GM18511 (cell line): ENCODE data around the gene SPAG9.

ENCODE experiments used
- ATAC-seq: cut with Tn5 transposase; IDR thresholded peaks from one replicate; pipeline ENCODE4 v1.9.1; 2021; ENCODE audit warnings: mild to moderate bottlenecking, moderate library complexity; ENCODE audit not compliant: unreplicated experiment

The SPAG9 gene

DNA sequence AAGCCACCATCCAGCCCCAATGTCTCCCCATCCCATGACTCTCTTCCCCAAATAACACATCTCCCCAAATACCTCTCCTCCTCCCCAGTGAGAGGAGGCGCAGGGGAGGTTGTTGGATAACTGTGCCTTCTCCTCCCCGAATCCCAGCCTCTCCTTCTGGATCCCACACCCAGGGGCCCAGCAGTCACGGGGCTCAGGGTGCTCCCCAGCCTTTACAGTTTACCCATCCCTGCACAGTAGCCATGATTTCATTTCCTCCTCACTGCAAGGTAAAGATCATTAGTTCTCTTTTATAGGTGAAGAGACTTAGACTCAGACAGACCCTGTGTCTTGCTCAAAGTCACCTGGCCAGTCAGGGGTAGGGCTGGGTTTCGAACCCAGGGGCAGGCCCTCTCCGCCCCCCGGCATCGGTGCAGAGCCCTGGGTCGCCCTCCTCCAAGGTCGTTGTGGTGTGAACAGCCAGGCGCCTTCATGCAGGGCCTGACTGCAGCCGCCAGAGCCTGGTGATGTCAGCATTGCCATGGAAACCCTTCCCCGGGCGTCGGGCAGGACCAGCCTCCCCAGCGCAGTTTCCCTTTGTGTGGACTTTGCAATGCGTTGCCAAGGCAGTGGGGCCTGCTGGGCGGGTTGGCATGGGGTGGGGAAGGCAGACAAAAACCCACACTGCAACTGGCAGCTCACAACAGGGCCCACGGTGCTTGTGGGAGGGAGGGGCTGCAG, 201.2 kb downstream of the SPAG9 start:
- peak; percentile 75 for ATAC-seq

DNA sequence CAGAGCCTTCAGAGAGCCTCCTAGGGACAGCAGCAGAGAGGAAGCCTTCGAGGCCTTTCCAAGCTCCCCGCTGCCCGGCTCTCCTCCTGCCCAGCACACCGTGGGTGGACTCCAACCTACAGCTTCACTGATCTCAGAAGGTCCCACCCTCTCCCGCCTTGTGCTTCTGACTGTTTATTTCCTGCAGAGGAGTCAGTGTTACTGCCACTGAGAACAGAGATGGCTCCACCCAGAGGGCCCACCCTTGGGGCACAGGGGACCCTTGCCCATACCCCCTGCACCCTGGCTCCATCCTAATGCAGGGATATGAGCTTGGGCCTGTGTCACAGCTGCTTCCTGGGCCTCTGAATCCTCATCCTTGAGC, 201.8 kb downstream of the SPAG9 start:
- ATAC-seq: no peak

DNA sequence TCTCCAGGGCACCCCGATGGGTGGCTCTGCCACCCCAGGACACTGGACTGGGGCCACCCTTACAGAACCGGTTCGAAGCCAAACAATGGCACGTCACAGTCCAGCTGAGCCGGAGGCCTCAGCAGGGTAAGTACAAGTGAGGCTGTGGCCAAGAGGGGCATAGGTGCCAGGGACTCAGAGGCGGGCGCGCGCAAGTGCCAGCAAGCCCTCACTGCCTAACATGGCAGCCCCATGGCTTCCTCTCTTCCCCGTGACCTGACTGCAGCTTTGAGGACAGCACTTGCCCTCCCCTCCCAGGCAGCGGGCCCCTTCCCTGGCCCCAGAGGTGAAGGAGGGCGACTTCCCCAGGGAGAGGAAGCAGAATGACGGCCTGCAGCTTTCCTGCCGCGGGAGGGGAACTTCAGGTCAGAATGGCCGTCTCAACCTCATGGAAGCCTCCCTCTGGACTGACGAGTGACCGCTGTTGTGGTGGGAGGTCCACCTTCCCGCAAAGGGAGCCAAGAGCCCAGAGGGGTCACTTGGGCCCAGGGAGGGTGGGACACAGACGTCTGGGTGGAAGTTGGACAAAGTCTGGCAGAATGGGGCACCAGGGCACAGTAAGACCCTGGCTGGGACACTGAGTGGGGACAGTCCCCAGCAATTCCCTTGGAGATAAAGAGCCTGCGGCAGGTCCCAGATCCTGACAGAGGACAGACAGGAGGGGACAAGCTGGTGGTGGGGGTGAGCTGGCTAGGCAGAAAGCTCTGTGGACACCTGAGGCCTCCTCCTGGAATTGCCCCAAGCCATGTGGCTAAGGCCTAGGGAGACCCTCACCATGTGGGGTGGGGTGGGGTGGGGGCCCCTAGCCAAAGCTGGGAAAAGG, 202.4 kb downstream of the SPAG9 start:
- ATAC-seq: no peak

DNA sequence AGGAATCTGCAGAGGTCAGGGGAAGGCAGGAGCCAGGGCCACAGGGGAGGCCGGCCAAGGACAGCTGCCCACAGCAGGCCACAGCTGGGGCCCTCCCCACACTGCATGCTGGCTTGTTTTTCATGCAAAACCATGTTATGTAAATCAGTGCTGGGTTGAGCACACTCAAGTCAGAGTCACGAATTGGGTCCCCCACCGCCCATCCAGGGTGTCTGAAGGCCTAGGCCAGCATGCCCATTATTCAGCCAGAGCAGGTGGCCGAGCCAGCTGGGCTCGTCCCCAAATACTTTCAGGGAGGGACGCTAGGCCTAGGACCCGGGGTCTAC, 203.3 kb downstream of the SPAG9 start:
- peak; percentile 52 for ATAC-seq

DNA sequence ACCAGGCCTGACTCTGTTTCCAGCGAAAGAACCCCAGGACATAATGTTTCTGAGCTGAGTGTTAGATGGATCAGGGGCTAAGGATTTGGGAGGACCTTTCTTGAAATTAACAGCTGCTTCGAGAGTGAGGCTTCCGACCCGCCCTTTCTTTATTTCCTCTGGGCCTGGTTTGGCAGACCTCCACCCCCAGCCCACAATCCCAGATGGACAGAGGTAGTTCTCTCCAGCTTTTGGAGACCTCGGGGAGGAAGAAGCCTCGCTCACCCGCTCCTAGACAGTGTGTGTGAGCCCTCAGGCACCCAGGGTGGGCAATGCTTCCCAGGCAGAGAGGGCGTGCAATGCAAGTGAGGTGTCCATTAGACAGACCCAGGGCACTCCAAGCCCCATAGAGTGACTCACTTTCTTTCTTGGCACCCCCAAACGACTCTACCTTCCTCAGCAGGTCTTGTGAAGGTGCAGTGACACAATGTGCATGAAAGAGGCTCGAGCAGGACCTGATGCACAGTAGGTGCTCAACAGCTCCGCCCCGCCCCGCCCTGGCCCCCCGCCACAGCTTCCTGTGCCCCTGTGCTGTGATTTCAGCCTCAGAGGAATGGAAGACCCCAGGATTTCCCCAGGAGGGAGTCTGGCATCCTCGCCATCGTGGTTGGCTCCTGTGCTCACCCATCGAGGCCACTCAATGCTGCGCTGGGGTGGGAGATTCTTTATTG, 203.8 kb downstream of the SPAG9 start:
- no peak for ATAC-seq

DNA sequence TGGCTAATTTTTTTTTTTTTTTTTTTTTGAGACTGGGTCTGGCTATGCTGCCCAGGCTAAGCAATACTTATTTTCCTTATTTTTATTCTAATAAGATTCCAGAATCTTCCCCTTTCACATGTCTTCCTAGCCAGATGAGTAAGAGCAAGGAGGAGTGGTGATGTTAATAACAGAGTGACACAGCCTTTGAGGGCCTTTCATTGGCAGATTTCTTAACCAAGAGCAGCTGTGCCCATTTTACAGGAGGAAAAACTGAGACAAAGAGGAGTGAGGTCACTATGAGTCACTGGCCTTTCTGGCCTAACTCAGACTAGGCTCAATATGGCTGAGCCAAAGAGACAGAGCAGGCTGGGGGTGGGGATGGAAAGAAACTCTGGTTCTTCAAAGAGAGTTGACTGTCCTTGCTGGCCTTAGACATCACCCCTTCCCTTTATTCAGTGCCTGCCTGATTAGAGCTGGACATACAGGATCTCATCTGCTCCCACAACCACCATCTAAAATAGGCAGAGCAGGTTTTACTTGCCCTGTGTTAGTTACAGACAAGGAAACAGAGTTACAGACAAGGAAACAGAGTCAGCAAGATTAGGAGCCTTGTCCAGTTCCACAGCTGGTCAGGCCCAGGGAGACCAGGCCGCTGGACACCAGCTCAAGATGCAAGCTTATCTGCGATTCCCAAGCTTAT, 204.5 kb downstream of the SPAG9 start:
- no peak for ATAC-seq

DNA sequence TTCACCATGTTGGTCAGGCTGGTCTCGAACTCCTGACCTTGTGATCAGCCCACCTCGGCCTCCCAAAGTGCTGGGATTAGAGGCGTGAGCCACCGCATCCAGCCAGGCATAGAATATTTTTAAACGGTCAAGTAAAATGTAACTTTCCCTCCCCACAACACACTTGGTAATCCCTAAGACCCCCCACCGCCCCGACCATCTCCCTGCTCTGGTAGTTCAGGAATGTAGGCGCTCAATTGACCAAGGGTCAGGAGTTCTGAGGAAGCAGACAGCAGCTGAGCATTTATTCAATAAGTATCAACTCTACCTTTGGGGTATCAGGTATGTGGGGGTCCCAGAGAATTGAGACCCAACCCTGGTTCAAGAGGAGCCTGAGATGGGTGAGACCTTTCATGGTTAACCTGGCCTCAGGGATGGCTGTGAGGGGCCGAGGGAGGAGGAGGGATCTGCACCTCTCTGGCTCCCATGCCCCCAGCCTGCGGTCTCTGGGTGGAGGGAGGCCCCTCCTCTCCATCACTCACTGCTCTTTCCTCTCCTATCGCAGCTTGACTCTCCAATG, 206.1 kb downstream of the SPAG9 start:
- ATAC-seq: no peak

DNA sequence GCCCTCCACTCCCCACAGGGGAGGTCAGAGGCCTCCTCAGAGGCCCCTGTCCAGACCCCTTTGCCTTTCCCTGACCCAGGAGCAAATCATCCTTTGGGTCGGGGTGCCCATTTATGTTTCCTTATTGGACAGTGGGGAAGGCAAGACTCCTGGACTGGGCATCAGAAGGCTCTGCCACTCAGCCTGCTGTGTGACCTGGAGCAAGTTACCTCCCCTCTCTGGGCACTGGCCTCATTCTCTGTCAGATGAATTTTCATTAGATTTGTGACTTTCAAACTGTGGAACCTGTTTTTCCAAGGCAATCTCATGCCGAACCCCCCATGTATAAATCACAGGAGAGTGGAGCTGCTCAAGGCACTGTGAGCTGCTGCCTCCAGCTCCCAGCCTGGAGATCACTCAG, 207.5 kb downstream of the SPAG9 start:
- no peak for ATAC-seq
